Trophoblast cell (in vitro differentiated cells and primary cell): ENCODE results near the gene LIPT1.

Experiments used
- DNase-seq, 2 donors: peaks; one replicate each; pipeline ENCODE4 v3.0.0-alpha.2; 2016
- H2AFZ ChIP-seq: 2 replicates; pipeline ENCODE4 v1.6.1; 2013; ENCODE audit warnings: low read length, moderate library complexity, mild to moderate bottlenecking; ENCODE audit not compliant: insufficient read depth, poor library complexity
- H2AK5ac ChIP-seq: 2 replicates; pipeline ENCODE4 v1.6.1; 2013; ENCODE audit warnings: mild to moderate bottlenecking, low read length
- H2BK120ac ChIP-seq: 2 replicates; pipeline ENCODE4 v1.6.1; 2013; ENCODE audit warnings: low read length, mild to moderate bottlenecking, moderate library complexity; ENCODE audit not compliant: insufficient read depth, poor library complexity
- H2BK12ac ChIP-seq: 2 replicates; pipeline ENCODE4 v1.6.1; 2013; ENCODE audit warnings: mild to moderate bottlenecking, low read length, moderate library complexity
- H2BK5ac ChIP-seq: 2 replicates; pipeline ENCODE4 v1.6.1; 2013; ENCODE audit warnings: low read length, low read depth, moderate library complexity, mild to moderate bottlenecking; ENCODE audit not compliant: poor library complexity
- H3K14ac ChIP-seq: 2 replicates; pipeline ENCODE4 v1.6.1; 2013; ENCODE audit warnings: mild to moderate bottlenecking, low read length
- H3K18ac ChIP-seq: 2 replicates; pipeline ENCODE4 v1.6.1; 2013; ENCODE audit warnings: mild to moderate bottlenecking, low read length
- H3K23ac ChIP-seq: 2 replicates; pipeline ENCODE4 v1.6.1; 2013; ENCODE audit warnings: low read length
- H3K27ac ChIP-seq: 2 replicates; pipeline ENCODE4 v1.5.1; 2013; ENCODE audit warnings: low read depth, mild to moderate bottlenecking, inconsistent platforms, low read length, moderate library complexity
- H3K27me3 ChIP-seq: 2 replicates; pipeline ENCODE4 v1.6.1; 2013; ENCODE audit warnings: inconsistent platforms, mild to moderate bottlenecking, low read length, moderate library complexity; ENCODE audit not compliant: insufficient read depth
- H3K36me3 ChIP-seq, 2 experiments: 1 replicate in 1 of 2; 2 replicates in 1 of 2; pipeline ENCODE4 v1.6.1; 2013; ENCODE audit warnings: low read length in 2 of 2, mild to moderate bottlenecking in 2 of 2, moderate library complexity in 1 of 2; ENCODE audit not compliant: insufficient read depth in 2 of 2, control insufficient read depth in 1 of 2
- H3K4ac ChIP-seq: 2 replicates; pipeline ENCODE4 v1.6.1; 2013; ENCODE audit warnings: low read depth, mild to moderate bottlenecking, low read length, moderate library complexity
- H3K4me1 ChIP-seq, 2 experiments: 1 replicate in 1 of 2; 2 replicates in 1 of 2; pipeline ENCODE4 v1.6.1; 2013; ENCODE audit warnings: low read length in 2 of 2, mild to moderate bottlenecking in 2 of 2, moderate library complexity in 1 of 2; ENCODE audit not compliant: insufficient read depth in 2 of 2, control insufficient read depth in 1 of 2
- H3K4me2 ChIP-seq: 2 replicates; pipeline ENCODE4 v1.6.1; 2013; ENCODE audit warnings: inconsistent platforms, mild to moderate bottlenecking, low read length, moderate library complexity
- H3K4me3 ChIP-seq: 2 replicates; pipeline ENCODE4 v1.5.1; 2013; ENCODE audit warnings: mild to moderate bottlenecking, low read depth, low read length, inconsistent platforms
- H3K79me1 ChIP-seq: one replicate; pipeline ENCODE4 v1.6.1; 2013; ENCODE audit warnings: low read length
- H3K79me2 ChIP-seq: 2 replicates; pipeline ENCODE4 v1.6.1; 2013; ENCODE audit warnings: low read length, mild to moderate bottlenecking; ENCODE audit not compliant: control insufficient read depth, insufficient read depth, poor library complexity
- H3K9ac ChIP-seq: 2 replicates; pipeline ENCODE4 v1.6.1; 2013; ENCODE audit warnings: mild to moderate bottlenecking, low read length
- H3K9me3 ChIP-seq: 2 replicates; pipeline ENCODE4 v1.6.1; 2013; ENCODE audit warnings: low read depth, mild to moderate bottlenecking, control low read depth, inconsistent platforms, low read length; ENCODE audit not compliant: insufficient read depth
- H4K12ac ChIP-seq: 2 replicates; pipeline ENCODE4 v1.6.1; 2013; ENCODE audit warnings: low read depth, mild to moderate bottlenecking, low read length, moderate library complexity
- H4K8ac ChIP-seq: 2 replicates; pipeline ENCODE4 v1.6.1; 2013; ENCODE audit warnings: low read depth, mild to moderate bottlenecking, low read length, moderate library complexity
- H4K91ac ChIP-seq: one replicate; pipeline ENCODE4 v1.6.1; 2013; ENCODE audit warnings: low read depth, mild to moderate bottlenecking, low read length, moderate library complexity
- WGBS: extraction: QIAGEN DNeasy Blood & Tissue Kit; methylation state at CpG from one replicate; pipeline ENCODE4 v1.1.7; 2013; ENCODE audit warnings: missing lambda C conversion rate; ENCODE audit not compliant: insufficient read length, insufficient coverage; ENCODE audit errors: extremely low coverage; 5-methylcytosine and 5-hydroxymethylcytosine counted together

Gene LIPT1

GRCh38 chr2:99198103-99198841 lies 43.5 kb downstream of the LIPT1 start:
- peaks cover 10 to 12% of the 10 kb centered on the region in 2 experiments for H3K4me1 ChIP-seq
- H3K79me1 ChIP-seq = peaks cover 5% of the 10 kb centered on the region
- H3K27me3 ChIP-seq = no peaks in the 10 kb centered on the region
- H3K18ac ChIP-seq = no peak overlapping the region
- no peak overlapping the region for H2BK5ac ChIP-seq
- no peak overlapping the region for H3K4me3 ChIP-seq
- no peak overlapping the region for H3K4ac ChIP-seq
- H3K9me3 ChIP-seq = no peaks in the 10 kb centered on the region
- H4K12ac ChIP-seq = no peak overlapping the region
- H3K27ac ChIP-seq = peak overlapping the region; percentile 72
- H3K79me2 ChIP-seq = no peaks in the 10 kb centered on the region
- no peak overlapping the region for H4K8ac ChIP-seq
- no peak overlapping the region for H2AFZ ChIP-seq
- DNase-seq = peak in 1 of 2 donors; percentile 23
- no peak overlapping the region for H4K91ac ChIP-seq
- no CpG with 5 or more reads among the region's 6 CpGs for WGBS
- no peak overlapping the region for H3K14ac ChIP-seq
- H3K36me3 ChIP-seq = peaks cover 9 to 13% of the 10 kb centered on the region in 2 experiments
- peak overlapping the region; percentile 53 for H3K4me2 ChIP-seq
- H2AK5ac ChIP-seq = no peak overlapping the region
- no peak overlapping the region for H3K23ac ChIP-seq
- H2BK120ac ChIP-seq = no peak overlapping the region
- no peak overlapping the region for H3K9ac ChIP-seq
- H2BK12ac ChIP-seq = no peak overlapping the region

GRCh38 chr2:99200076-99200800 lies 45.5 kb downstream of the LIPT1 start:
- H4K91ac ChIP-seq = no peak overlapping the region
- H3K9ac ChIP-seq = no peak overlapping the region
- H3K23ac ChIP-seq = no peak overlapping the region
- H3K27ac ChIP-seq = no peak overlapping the region
- H3K4me3 ChIP-seq = no peak overlapping the region
- no peaks in the 10 kb centered on the region for H3K9me3 ChIP-seq
- H4K8ac ChIP-seq = no peak overlapping the region
- H3K4me2 ChIP-seq = no peak overlapping the region
- H2AFZ ChIP-seq = no peak overlapping the region
- no peak overlapping the region for H2AK5ac ChIP-seq
- H3K4ac ChIP-seq = no peak overlapping the region
- no peaks in the 10 kb centered on the region for H3K79me2 ChIP-seq
- peaks cover 10 to 12% of the 10 kb centered on the region in 2 experiments for H3K4me1 ChIP-seq
- H4K12ac ChIP-seq = no peak overlapping the region
- H3K79me1 ChIP-seq = peaks cover 5% of the 10 kb centered on the region
- no peaks in the 10 kb centered on the region for H3K27me3 ChIP-seq
- no peak for DNase-seq
- no peak overlapping the region for H3K18ac ChIP-seq
- no CpG with 5 or more reads among the region's 7 CpGs for WGBS
- H3K14ac ChIP-seq = no peak overlapping the region
- H2BK5ac ChIP-seq = no peak overlapping the region
- no peak overlapping the region for H2BK120ac ChIP-seq
- H2BK12ac ChIP-seq = no peak overlapping the region
- peaks cover 9% of the 10 kb centered on the region in 2 experiments for H3K36me3 ChIP-seq

GRCh38 chr2:99201959-99202678 lies 47.4 kb downstream of the LIPT1 start:
- Histone ChIP-seq H4K91ac (no peak overlapping the region), H4K12ac (no peak overlapping the region), H3K36me3 (peaks cover 0 to 3% of the 10 kb centered on the region in 2 experiments), H3K18ac (no peak overlapping the region), H3K4me1 (peaks cover 10 to 12% of the 10 kb centered on the region in 2 experiments), H3K79me2 (no peaks in the 10 kb centered on the region), H3K14ac (no peak overlapping the region), H3K9ac (no peak overlapping the region), H2BK120ac (no peak overlapping the region), H3K27me3 (no peaks in the 10 kb centered on the region), H2AK5ac (no peak overlapping the region), H3K4me2 (no peak overlapping the region), H3K4me3 (no peak overlapping the region), H4K8ac (no peak overlapping the region), H3K79me1 (peaks cover 5% of the 10 kb centered on the region), H3K4ac (no peak overlapping the region), H2BK5ac (no peak overlapping the region), H2BK12ac (no peak overlapping the region), H3K23ac (peak overlapping the region; percentile 4), H3K27ac (no peak overlapping the region), H2AFZ (no peak overlapping the region), H3K9me3 (peaks cover 3% of the 10 kb centered on the region)
- no CpG with 5 or more reads among the region's 4 CpGs for whole genome bisulfite sequencing
- DNase-seq = no peak

GRCh38 chr2:99205491-99205890 lies 50.7 kb downstream of the LIPT1 start:
- H3K27ac ChIP-seq = no peak overlapping the region
- H3K79me2 ChIP-seq = no peaks in the 10 kb centered on the region
- WGBS = no CpG with 5 or more reads among the region's 5 CpGs
- H4K8ac ChIP-seq = no peak overlapping the region
- H3K4me3 ChIP-seq = no peak overlapping the region
- peak; percentile 26 to 52 for DNase-seq
- no peak overlapping the region for H3K23ac ChIP-seq
- no peak overlapping the region for H2AFZ ChIP-seq
- H2BK5ac ChIP-seq = no peak overlapping the region
- no peak overlapping the region for H3K14ac ChIP-seq
- no peak overlapping the region for H4K91ac ChIP-seq
- no peak overlapping the region for H2BK12ac ChIP-seq
- H3K18ac ChIP-seq = no peak overlapping the region
- no peak overlapping the region for H4K12ac ChIP-seq
- peaks cover 3% of the 10 kb centered on the region for H3K9me3 ChIP-seq
- no peaks in the 10 kb centered on the region for H3K79me1 ChIP-seq
- no peak overlapping the region for H3K4ac ChIP-seq
- H2AK5ac ChIP-seq = no peak overlapping the region
- H3K4me2 ChIP-seq = no peak overlapping the region
- no peak overlapping the region for H2BK120ac ChIP-seq
- no peaks in the 10 kb centered on the region for H3K4me1 ChIP-seq
- no peaks in the 10 kb centered on the region for H3K27me3 ChIP-seq
- no peak overlapping the region for H3K9ac ChIP-seq
- peaks cover 0 to 3% of the 10 kb centered on the region in 2 experiments for H3K36me3 ChIP-seq
